Erythroblast (primary cell): ENCODE measurements around the gene SLC51A.

ENCODE experiments used
- DNase-seq, 2 experiments: peaks; one replicate each; lab custom pipeline; 2025; lab: John Stamatoyannopoulos, UW
- GATA1 ChIP-seq: IDR thresholded peaks from 2 replicates; pipeline ENCODE4 v1.6.1; 2011; ENCODE audit warnings: low read depth, mild to moderate bottlenecking, control low read depth, low read length, moderate library complexity
- POLR2A ChIP-seq: IDR thresholded peaks from 2 replicates; pipeline ENCODE4 v1.6.1; 2011; ENCODE audit warnings: mild to moderate bottlenecking, low read length

The SLC51A gene

DNA sequence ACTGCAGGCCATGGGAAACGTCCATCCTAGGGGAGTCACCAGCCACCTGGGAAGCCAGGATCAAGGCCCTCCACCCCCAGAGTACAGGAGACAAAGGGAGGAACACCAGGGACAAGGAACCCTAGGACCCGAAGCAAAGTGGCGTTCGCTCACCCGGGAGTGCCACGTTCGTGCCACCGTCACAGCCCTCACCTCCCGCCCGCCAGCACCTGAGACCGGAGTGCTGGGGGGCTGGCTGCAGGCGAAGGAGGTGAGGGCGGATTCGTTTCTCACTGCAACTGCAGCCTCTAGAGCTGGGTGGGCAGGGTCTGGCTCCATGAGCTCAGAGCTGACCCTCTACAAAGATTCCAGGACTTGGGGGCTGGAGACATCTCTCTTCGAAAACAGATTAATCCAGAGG lies 31.5 kb upstream of the SLC51A start:
- no peak for DNase-seq
- TF ChIP-seq POLR2A: no peak
- TF ChIP-seq GATA1: no peak

DNA sequence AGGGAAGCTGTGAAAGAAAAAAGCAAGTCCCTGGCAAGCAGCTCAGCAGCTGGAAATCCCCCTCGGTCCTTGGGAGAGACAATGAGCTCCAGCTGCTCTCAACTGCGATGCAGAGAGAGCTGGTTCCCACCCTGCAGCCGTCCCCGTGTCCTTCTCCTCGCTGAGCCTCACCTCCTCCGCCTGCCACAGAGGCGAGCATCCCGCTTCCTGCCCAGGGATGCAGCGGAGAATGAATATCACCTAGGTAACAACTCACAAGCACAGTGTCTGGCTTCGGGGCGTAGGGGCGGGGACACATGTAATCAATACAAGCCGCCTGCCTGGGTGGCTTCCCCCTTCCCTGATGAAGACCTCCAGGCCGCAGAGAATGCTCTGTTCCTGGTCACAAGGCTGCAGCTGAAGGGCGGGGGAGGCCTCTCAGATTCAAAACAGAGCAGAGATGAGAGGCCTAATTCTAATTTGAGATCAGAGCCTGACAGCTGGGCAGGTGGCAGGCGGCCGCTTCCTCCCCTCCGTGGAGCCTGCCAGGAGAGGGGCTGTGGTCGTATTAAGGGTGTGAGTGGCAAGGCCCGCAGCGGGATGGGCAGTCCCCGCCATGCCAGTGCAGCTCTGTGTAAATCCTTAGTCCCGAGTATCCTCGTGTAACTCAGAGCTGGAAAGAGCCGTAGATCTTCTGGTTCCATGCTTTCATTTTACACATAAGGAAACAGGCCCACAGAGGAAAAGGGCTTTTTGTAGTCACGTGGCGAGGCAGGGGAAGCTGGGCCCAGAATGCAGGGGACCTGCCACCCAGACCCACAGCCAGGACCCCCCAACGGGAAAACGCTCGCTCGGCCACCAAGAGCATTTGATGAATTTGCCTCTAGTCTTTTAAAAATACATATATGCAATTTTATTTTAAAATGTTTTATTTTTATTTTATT lies 29.4 kb upstream of the SLC51A start:
- DNase-seq: peak; percentile 52 to 71
- TF ChIP-seq POLR2A (no peak), GATA1 (no peak)

DNA sequence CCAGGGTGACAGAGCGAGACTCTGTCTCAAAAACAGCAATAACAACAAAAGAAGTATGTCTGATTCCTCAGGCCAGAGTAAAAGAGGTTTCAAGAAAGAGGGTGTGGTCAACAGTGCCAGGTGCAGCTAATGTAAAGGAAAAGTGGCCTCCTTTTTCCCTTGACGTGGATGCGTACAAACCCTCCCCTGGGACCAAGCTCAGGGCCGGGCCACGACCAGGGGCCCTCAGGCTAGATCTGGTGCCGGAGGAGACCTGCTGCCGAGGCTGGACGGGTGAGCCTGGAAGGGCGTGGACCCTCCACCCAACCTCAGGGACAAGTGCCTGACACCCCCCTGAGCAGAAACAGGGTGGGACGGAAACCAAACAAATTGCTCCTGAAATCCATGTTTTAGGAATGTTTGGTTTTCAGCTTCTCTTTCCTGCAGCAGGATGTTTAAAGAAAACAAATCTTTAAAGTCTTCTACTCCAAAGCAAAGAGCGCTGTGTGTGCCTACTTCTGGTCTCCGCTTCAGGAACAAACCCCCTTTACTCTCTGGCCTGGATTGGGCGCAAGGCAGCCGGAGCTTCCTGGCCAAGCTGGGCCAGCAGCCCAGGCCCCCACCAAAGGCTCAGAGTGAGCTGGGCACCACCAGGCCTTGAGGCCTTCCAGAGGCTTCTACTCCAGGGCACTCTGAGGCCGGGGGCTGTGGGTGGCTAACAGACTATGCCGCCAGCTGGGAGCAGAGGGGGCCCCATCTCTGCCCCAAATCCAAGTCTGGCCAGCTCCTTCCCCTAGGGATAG lies 26.6 kb upstream of the SLC51A start:
- no peak for DNase-seq
- TF ChIP-seq POLR2A (no peak), GATA1 (no peak)

DNA sequence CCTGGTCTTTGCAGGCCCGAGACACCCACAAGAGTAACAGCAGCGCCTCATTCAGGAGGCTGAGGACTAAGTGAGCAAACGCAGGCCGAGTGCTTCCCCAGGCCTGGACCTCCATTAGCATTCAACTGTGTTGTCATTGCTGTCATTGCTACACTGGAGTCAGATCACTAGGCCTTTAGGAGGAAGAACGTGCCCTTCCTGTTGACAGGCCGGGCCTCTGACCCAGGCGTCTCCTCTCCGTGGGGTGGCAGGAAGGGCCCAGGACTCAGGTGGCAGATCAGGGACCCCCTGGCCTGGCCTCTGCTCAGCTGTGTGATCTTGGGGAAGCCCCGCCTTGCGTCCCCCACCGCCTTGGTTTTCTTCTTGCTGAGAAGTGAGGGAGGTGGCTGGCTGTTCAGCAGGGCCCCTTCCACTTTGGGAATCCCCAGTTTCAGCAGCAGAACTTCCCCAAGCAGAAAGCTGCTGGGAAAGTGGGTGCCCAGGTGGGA lies 24.3 kb upstream of the SLC51A start:
- DNase-seq: peak; percentile 68 to 73
- TF ChIP-seq POLR2A (no peak), GATA1 (no peak)

DNA sequence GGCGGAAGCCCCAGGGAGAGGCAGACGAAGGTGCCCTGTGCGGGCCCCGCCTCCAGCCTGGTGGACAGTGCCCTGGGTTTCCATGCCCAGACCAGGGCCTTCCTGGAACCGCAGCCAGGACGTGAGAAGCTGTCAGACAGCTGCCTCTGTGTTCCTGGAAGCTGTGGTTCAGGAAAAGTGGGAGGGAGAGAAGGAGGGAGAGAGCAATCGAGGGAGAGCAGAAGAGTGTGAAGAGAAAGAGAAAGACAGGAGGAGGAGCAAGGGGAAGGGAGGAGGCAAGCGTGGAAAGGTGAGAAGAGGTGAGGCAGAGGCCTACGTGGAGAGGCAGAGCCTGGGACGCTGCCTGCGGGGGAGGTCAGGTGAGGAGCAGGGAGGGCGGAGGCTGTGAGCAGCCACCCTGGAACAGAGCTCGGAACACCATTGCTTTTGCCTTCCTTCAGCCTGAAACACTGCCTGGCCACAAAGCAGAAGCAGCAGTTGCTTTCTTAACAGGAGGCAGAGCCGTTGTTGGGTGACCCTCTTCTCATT lies 23.7 kb upstream of the SLC51A start:
- TF ChIP-seq GATA1: no peak
- TF ChIP-seq POLR2A: peak; percentile 7
- peak; percentile 54 to 62 for DNase-seq

DNA sequence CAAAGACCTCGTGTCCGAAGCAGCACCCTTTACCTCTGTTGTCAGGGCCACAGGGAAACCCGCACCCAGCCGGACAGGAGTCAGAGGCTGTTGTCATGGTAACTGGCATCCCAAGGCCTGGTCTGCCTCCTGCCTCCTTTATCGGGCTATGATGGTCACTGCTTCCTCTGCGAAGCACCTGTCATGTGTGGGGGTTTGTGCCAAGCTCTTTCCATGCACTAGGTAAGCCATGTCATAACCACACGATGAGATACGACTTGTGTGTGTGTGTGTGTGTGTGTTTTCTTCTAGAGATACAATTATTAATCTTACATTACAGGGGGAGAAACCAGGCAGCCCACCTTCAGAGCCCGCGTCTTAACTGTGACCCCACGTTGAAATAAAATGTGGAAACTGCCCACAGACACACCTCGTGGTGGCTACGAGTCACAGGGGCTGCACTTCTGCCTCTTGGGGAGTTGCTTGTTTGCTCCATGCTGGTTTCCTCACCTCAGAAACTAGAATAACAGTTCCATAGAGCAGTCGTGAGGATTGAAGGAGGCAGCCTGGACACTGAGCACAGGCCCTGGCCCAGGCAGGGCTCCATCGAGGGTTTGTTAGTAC lies 23.1 kb upstream of the SLC51A start:
- no peak for TF ChIP-seq GATA1
- TF ChIP-seq POLR2A: no peak
- peak; percentile 59 to 64 for DNase-seq

DNA sequence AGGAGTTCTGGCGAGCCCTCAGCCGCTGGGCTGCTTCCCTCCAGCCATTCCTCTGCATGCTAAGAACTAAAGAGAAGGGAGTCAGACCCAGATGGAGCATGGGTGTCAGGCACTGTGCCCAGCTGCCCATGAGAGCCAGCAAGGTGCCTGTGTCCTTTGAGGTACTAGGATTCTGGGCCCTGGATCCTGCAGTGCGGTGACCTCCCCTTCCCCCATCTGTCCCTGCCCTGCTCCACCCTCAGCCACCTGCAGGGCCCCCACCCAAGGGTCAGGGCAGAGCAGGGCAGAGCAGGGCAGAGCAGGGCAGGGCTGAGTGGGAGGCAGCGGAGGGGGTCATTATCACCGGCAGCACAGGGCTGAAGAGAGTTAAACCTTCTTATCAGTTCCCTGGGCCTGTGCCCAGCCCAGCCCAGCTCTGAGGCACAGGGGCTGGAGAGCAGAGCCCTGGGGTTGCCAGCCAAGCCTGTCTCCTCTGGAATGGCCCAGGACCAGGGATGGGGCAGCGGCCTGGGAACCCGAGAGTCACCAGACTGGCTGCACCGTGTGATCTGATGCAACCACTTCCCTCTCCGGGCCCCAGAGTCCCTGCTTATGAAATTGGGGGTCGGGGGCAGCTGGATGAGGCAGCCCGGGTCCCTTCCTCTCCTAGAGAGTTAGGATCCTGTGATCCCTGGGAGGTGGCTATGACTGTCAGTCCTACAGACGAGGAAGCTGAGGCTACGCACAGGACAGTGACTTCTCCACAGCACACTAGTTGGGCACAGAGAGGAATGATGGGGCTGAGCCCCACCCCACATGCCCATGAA lies 22.4 kb upstream of the SLC51A start:
- peak; percentile 62 for TF ChIP-seq GATA1
- peak; percentile 66 for TF ChIP-seq POLR2A
- DNase-seq: peak; percentile 94 to 98

DNA sequence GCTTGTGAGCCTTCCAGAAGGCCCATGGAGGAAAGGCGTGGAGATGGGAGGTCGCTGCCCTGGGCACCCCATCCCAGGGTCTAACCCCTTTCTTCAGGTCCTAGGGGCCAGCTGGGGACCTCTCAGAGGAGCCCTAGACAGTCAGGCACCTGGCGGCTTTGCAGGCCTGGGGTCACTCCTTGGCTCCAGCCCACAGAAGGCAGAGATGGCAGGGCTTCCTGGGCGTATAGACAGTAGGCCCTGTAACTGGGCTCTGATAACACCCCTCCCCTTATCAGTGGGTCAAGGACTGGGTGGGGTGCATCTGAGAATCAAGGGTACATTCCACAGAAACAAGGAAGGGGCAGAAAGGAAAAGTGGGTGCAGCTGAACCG lies 21.8 kb upstream of the SLC51A start:
- peak; percentile 78 to 89 for DNase-seq
- TF ChIP-seq POLR2A (peak; percentile 62), GATA1 (no peak)

DNA sequence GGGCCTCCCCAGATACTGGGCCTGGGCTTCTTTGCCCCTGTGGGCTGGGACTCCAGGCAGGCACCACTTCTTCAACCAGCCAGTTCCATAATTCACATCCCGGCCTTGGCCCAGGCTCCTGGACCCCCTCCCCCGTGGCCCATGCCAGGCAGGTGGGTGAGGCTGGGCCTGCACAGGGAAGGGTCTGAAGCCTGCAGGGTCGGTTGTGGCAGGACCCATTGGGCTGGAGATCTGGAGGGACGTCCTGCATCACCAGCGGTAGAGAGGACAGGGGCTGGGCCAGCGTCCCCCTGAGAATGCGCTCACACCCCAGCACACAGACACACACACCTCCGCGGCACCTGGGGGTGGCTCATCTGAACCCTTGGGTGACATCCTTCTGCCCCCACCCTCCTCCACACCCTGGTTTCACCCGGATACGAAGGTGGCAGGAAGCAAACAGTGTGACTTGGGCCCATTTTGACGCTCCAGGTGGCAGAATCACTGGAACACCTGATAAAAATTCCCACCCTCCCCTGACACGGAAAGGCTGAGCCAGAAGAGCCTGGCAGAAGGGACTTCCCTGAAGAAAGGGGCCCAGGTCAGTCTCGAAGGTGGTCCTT lies 20.6 kb upstream of the SLC51A start:
- TF ChIP-seq GATA1: no peak
- TF ChIP-seq POLR2A: no peak
- DNase-seq: peak in 1 of 2 experiments; percentile 49

DNA sequence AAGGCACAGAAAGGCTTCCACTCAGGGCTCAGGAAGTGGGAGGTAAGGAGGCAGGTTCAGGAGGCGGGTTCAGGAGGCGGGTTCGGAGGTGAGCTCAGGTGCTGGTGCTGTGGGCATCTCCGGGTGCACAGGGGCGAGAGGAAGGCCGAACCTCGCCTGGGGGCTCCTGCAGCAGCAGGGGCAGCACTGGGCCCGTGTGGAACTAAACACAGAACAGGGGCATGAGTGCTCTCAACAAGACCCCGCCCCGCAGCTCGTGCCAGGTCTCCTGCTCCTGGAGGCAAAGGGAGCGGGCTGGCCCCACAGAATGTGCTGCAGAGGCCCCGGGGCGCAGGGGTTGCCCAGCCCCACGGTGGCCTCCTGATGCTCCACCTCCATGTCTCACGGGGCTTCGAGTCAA lies 18.8 kb upstream of the SLC51A start:
- DNase-seq: no peak
- no peak for TF ChIP-seq GATA1
- no peak for TF ChIP-seq POLR2A

DNA sequence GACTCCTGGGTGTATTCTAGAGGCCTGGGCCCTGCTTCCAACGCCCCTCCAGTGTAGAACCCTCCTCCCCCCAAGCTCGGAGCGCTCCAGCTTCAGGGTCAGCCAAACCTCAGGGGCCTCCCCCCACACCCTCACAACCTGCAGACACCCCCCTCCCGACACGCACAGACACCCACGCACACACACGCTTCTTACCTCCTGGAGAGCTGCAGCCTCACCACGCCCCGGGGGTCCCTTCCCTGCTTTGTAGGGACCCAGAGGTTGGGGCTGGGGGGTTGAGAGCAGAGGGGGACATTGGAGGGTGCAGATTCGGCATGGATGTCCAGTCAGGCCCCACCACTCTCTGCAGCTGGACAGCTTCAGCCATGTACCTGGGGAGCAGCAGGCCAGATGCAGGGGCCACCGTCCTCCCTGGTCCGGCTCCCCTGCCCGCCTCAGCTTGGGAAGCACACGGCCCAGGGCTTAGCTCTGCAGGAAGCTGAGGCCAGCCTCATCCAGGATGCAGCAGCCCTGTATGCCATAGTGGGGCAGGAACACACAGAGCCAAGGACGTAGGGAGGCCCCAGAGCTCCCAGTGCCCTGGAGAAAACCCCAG lies 18.2 kb upstream of the SLC51A start:
- no peak for DNase-seq
- no peak for TF ChIP-seq POLR2A
- TF ChIP-seq GATA1: no peak

DNA sequence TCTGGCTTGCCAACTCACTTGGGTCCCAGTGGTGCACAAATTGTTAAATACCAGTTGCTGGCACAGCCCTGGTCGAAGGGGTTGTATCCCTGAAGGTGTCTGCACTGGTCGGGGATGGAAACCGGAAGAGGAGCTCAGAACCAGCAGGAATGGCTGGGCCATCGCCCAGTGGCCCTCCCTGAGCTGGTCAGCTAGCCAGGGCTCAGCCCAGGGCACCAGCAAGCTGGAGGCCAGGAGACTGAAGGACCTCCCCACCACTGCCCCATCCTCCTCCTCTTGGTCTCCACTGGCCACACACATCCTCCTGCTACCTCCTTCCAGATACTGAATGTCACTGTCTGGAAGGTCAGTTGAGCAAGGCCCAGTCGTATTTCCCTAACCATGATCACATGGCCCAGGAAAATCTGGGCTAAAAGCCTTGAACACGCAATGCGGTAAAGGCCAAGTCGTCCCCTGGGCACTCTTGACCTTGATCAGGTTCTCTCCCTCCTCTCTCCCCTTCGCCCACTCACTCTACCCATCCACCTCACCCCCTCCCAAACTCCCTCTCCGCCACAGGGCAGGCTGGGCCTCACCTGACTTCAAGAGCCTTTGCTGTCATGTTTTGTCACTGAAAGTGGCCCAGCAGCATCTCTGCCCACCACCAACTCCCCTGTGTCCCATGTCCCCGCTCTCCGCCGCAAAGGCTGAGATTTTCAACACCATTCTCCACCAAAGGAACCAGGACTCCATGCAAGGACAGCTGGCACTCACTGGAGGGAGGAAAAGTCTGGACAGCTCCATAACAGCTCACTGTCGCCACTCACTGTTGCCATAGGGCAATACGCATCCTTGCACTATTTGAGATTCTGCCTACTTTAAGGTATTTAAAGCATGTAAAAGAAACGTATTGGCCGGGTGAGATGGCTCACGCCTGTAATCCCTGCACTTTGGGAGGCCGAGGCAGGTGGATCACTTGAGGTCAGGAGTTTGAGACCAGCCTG lies 17.3 kb upstream of the SLC51A start:
- peak; percentile 26 to 28 for DNase-seq
- no peak for TF ChIP-seq GATA1
- no peak for TF ChIP-seq POLR2A
